ENCODE data around the gene KRT14. TPM values are rescaled to one million over a fixed set of nuclear protein-coding genes. Genes with fewer than 3 reads are reported as not detected.
A peak's percentile ranks its signal among the peaks of the same experiment; 100 is the strongest.

KRT14 gene
- total RNA-seq, 1 experiment from 2014 or later, result not detected

GRCh38 chr17:41634639-41635038, 47.9 kb upstream of the KRT14 start:
- ChIA-PET POLR2A (no interaction called here), CTCF (no interaction called here)
- no peak overlapping the region for H3K4me3 ChIP-seq (ENCODE audit: low read depth in 2 of 2, low read length in 2 of 2)
- TF ChIP-seq, protein P1, sequence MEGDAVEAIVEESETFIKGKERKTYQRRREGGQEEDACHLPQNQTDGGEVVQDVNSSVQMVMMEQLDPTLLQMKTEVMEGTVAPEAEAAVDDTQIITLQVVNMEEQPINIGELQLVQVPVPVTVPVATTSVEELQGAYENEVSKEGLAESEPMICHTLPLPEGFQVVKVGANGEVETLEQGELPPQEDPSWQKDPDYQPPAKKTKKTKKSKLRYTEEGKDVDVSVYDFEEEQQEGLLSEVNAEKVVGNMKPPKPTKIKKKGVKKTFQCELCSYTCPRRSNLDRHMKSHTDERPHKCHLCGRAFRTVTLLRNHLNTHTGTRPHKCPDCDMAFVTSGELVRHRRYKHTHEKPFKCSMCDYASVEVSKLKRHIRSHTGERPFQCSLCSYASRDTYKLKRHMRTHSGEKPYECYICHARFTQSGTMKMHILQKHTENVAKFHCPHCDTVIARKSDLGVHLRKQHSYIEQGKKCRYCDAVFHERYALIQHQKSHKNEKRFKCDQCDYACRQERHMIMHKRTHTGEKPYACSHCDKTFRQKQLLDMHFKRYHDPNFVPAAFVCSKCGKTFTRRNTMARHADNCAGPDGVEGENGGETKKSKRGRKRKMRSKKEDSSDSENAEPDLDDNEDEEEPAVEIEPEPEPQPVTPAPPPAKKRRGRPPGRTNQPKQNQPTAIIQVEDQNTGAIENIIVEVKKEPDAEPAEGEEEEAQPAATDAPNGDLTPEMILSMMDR (IDR thresholded peaks at IDR 0.05), result no peak
- TF ChIP-seq, protein P2, sequence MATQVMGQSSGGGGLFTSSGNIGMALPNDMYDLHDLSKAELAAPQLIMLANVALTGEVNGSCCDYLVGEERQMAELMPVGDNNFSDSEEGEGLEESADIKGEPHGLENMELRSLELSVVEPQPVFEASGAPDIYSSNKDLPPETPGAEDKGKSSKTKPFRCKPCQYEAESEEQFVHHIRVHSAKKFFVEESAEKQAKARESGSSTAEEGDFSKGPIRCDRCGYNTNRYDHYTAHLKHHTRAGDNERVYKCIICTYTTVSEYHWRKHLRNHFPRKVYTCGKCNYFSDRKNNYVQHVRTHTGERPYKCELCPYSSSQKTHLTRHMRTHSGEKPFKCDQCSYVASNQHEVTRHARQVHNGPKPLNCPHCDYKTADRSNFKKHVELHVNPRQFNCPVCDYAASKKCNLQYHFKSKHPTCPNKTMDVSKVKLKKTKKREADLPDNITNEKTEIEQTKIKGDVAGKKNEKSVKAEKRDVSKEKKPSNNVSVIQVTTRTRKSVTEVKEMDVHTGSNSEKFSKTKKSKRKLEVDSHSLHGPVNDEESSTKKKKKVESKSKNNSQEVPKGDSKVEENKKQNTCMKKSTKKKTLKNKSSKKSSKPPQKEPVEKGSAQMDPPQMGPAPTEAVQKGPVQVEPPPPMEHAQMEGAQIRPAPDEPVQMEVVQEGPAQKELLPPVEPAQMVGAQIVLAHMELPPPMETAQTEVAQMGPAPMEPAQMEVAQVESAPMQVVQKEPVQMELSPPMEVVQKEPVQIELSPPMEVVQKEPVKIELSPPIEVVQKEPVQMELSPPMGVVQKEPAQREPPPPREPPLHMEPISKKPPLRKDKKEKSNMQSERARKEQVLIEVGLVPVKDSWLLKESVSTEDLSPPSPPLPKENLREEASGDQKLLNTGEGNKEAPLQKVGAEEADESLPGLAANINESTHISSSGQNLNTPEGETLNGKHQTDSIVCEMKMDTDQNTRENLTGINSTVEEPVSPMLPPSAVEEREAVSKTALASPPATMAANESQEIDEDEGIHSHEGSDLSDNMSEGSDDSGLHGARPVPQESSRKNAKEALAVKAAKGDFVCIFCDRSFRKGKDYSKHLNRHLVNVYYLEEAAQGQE (IDR thresholded peaks at IDR 0.05; ENCODE audit: insufficient read depth in 1 of 2, low read depth in 2 of 2, low read length in 1 of 2), result no peak
- TF ChIP-seq POLR2AphosphoS5 (IDR thresholded peaks at IDR 0.05; ENCODE audit: low read depth, low read length) (no peak), SIN3A (IDR thresholded peaks at IDR 0.05; ENCODE audit: borderline replicate concordance, insufficient read depth, low read depth, low read length) (no peak)
- H3K4me1 ChIP-seq (ENCODE audit: control insufficient read depth, insufficient read depth, low read length), result peaks cover 12% of the 10 kb centered on the region
- peak overlapping the region; percentile 40 for H3K27ac ChIP-seq (ENCODE audit: low read length)
- no TSS peak for BruUV-seq (replicated peaks)
- H3K9me3 ChIP-seq (ENCODE audit: control insufficient read depth, insufficient read depth, low read depth, low read length), result no peaks in the 10 kb centered on the region
- DNase-seq (ENCODE audit: low read depth, low spot score), result no peak
- no peaks in the 10 kb centered on the region for H3K27me3 ChIP-seq (ENCODE audit: control insufficient read depth, insufficient read depth, low read length)
- intact Hi-C loops (cut with micrococcal nuclease; ENCODE audit: unreplicated experiment), result loop anchor here (1.0 kb wide), 1 partner anchor 32 kb away; no protein-coding TSS in a partner anchor
- in situ Hi-C loops (cut with HindIII; ENCODE audit: low pct_unique_long_range_greater_than_20kb, low sequenced_read_pairs), result loop anchor here (25.0 kb wide), 1 partner anchor 97 kb away; the partner anchor contains the start of gene KRT19
- ATAC-seq, result peak; percentile 29
- H3K36me3 ChIP-seq (ENCODE audit: control insufficient read depth, insufficient read depth, low read length), result no peaks in the 10 kb centered on the region

DNA sequence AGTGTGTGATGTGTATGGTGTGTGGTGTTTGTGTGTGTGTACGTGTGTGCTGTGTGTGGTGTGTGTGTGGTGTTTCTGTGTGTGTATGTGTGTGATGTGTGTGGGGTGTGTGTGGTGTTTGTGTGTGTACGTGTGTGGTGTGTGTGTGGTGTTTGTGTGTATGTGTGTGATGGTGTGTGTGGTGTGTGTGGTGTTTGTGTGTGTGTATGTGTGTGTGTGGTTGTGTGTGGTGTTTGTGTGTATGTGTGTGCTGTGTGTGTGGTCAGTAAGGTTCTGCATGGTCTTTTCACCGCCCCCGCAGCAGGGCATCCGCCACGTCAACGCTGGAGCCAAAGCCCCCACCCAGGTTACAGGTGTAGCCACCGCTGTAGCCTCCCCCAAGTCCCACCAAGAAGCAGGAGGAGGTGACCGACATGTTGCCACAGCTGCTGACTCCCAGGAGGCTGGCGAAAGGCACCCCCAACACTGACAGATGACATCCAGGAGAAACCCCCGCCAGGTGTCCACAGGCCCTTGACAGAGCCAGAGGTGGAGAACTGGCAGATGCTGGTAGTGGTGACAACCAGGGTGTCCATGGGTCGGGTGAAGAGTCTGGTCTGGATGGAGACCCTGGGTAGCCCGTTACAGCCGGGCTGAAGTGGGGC, 47.0 kb upstream of the KRT14 start:
- H3K4me3 ChIP-seq (ENCODE audit: low read depth in 2 of 2, low read length in 2 of 2), result no peak overlapping the region
- CTCF ChIA-PET, result no interaction called here
- TF ChIP-seq, protein P2 (IDR thresholded peaks at IDR 0.05; ENCODE audit: insufficient read depth in 1 of 2, low read depth in 2 of 2, low read length in 1 of 2), result no peak
- TF ChIP-seq, protein P1 (IDR thresholded peaks at IDR 0.05), result no peak
- ATAC-seq (no peak), DNase-seq (ENCODE audit: low read depth, low spot score) (no peak)
- BruUV-seq (replicated peaks), result no TSS peak
- in situ Hi-C loops (cut with HindIII; ENCODE audit: low pct_unique_long_range_greater_than_20kb, low sequenced_read_pairs) (loop anchor here (25.0 kb wide), 1 partner anchor 96 kb away; the partner anchor contains the start of gene KRT19), intact Hi-C loops (cut with micrococcal nuclease; ENCODE audit: unreplicated experiment) (no loop called here)
- H3K9me3 ChIP-seq (ENCODE audit: control insufficient read depth, insufficient read depth, low read depth, low read length), result no peaks in the 10 kb centered on the region
- POLR2A ChIA-PET, result no interaction called here
- no peaks in the 10 kb centered on the region for H3K27me3 ChIP-seq (ENCODE audit: control insufficient read depth, insufficient read depth, low read length)
- H3K27ac ChIP-seq (ENCODE audit: low read length), result no peak overlapping the region
- peaks cover 12% of the 10 kb centered on the region for H3K4me1 ChIP-seq (ENCODE audit: control insufficient read depth, insufficient read depth, low read length)
- H3K36me3 ChIP-seq (ENCODE audit: control insufficient read depth, insufficient read depth, low read length), result no peaks in the 10 kb centered on the region

Measured in Panc1 (cell line).